NCI-H2196 treated with DMSO at 0.1 percent for 48 hours (cell line): ENCODE measurements around the gene OR10AG1.

ENCODE experiments used
- DNase-seq: peaks from one replicate; lab custom pipeline; 2025; ENCODE audit not compliant: unreplicated experiment; lab: John Stamatoyannopoulos, UW

OR10AG1 gene, protein sequence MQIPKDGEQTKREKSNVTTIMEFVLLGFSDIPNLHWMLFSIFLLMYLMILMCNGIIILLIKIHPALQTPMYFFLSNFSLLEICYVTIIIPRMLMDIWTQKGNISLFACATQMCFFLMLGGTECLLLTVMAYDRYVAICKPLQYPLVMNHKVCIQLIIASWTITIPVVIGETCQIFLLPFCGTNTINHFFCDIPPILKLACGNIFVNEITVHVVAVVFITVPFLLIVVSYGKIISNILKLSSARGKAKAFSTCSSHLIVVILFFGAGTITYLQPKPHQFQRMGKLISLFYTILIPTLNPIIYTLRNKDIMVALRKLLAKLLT

DNA sequence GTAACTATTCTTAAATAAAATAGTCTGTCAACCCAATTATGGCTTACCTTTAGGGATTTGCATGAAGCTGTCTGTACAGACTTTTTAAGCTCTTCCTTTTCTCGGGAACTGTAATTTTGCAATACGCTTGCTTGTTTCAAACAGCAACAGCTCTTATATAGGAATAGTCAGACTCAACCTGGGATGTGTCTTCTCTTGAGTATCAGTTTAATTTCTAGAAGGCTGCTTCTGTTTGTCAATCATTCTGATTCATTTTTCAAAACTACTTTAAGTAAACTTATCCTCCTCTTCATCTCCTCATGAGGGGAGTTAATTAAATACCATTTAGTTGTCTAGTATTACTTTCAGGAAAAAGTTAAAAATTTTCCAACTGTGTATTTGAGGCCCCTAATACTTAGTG lies at the start of gene OR10AG1:
OR10AG1 (minus strand) TSS at position 101 of the 400 bp plus-strand sequence; CDS start at position 63, 38 bp downstream.
- DNase-seq, result no peak

DNA sequence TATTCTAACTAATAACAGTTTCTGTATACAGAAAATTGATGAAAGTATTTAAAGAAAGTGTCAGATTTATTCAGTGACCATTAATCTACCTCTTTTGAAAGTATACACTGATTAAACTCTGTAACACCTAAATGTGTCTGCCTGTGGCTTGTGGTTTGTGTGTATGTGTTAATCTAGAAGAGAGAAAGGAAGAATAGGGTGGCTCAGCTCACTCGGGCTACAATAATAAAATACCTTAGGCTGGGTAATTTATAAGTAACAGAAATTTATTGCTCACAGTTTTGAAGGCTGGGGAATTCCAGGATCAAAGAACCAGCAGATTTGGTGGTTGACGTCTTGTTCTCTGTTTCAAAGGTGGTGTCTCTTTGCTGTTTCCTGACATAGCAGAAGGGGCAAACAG lies 44.1 kb upstream of the OR10AG1 start:
- DNase-seq, result no peak

DNA sequence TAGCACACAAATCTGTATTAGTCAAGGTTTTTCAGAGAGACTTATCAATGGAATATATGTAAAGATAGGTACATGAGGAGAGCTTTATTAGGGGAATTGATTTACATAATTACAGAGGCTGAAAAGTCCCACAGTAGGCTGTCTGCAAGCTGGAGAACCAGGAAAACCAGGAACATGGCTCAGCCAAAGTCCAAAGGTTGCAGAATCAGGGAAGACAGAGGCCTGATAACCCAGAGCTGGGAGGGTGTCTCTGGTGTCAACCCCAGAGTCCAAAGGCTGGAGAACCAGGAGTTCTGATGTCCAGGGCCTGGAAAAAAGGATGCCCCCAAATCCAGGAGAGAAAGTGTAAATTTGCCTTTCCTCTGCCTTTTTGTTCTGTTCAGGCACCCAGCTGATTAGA lies 41.0 kb upstream of the OR10AG1 start:
- no peak for DNase-seq

DNA sequence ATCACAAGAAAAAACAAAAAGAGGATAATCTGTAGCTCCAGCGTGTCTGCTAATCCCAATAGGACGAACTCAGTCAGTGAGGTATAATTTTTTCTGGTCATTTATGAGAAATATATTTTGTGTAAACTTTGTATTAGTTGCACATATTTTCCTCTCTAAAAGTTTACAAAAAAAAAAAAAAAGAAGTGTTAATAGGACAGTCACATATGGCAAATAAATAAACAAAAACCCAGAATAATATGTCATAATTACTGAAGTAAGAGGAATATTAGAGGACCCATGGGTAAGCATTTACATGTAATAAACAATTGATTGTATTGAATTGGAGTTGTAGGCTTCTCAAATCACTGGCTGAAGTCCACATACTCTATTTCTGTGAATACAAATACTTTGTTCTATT lies 24.8 kb upstream of the OR10AG1 start, which contains the start of gene OR5F1:
OR5F1 (minus strand) TSS at position 101 of the 400 bp plus-strand sequence; CDS start at position 101, 0 bp downstream.
- no peak for DNase-seq

DNA sequence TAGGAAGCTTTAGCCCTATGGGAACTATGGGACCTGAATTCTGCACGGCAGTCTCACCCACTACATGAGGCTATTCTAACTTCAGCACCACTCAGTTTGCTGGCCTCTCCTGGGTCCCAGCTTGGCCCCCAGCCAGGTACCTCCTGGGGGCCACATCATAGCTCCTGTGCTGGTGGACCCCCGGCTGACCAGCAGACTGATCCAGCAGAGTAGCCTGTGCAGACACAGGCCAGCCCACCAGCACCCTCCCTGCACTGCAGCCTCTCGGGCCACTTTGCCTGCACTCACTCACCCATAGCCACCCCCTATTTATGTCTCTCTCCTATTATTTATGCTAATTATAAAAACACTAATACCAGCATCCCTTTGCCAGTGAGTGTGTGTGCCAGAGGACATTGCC lies 1.2 kb upstream of the OR10AG1 start:
- DNase-seq, result no peak

DNA sequence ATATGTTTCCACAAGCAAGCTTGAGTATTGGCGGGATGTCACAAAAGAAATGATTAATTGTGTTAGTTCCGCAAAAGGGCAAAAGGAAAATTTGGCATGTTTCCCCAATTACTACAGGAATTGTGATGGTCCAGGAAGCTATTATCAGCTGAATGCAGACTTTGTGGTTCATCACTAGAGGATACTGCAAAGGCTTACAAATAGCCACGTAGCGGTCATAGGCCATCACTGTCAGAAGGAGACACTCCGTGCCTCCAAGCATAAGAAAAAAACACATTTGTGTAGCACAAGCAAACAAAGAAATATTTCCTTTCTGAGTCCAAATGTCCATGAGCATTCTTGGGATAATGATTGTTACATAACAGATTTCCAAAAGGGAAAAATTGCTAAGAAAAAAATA lies 1.8 kb downstream of the OR10AG1 start:
- DNase-seq, result no peak

DNA sequence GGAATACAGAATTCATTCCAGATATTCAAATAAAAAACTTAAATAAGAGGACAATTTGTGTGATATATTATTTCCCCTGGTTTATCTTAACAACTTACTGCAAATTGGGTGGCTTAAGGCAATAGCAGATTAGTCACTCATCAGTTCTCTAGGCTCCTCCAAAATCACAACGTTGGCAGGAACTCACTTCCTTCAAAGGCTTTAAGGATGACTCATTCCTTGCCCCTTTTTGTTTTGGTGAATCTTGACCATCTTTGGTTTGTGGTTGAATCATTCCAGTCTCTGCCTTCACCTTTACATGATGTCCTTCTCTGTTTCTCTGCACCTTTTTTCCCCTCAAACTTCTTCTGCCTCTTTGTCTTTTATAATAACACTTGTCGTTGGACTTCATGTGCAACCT lies 3.4 kb downstream of the OR10AG1 start:
- DNase-seq, result no peak

DNA sequence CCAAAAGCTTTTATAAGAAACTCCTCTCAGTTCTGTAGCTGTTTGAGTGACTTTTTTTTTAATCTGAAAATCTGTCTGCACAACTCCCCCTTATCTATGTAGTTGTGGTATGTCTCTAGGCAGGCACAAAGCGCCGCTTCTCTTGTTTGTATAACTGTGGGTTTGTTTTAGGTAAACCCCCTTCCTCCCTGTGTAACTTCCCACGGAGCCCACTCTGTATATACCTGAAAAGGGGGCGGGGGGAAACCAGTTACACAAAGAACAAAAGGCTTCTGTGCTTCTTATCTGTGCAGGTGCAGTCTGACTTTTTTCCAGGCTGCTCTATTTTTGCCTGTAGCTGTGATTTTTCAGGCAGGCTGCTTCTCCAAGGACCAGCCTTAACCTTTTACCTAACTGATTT lies 13.2 kb downstream of the OR10AG1 start:
- DNase-seq, result no peak

DNA sequence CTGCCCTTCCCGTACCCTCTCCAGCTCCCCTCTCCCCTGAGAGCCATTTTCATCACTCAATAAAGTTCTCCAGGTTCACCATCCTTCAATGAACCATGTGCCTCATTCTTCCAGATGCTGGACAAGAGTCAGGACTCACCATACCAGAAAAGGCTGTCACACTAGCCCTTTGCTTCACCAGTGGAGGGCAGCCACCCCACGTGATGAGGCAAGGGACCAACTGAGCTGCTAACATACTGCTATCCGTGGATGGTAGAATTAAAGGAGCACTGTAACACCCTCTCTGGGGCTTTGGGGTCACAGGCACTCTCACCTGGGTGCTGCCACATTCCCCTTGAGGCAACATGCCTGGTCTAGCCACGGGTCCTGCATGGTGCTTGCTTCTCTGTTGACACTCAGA lies 20.4 kb downstream of the OR10AG1 start:
- no peak for DNase-seq

DNA sequence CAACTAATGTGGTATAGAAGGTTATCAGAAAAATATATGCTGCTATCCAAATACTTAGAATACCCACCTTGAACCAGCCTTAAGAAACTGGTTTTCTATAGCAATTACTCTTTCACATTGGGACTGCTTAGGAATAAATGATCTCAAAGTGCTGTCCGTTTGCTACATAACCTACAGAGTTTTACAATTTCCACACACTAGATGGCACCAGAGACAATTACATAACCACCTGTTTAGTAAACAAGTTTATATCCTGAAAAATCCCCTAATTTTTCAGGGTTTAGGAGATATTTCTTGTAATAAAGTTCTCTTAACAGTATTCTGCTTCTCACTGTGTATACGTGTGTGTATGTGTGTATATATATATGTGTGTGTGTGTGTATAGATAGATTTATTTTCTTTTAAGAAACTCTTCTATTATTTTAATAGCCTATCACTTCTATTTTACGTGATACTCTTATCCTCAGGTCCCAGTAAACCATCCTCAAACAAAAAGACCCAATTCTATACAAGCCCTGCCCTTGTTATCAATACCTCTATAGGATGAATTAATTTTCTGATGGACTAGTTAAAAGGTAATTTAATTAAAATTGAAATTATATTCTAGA lies 26.9 kb downstream of the OR10AG1 start:
- DNase-seq, result no peak

DNA sequence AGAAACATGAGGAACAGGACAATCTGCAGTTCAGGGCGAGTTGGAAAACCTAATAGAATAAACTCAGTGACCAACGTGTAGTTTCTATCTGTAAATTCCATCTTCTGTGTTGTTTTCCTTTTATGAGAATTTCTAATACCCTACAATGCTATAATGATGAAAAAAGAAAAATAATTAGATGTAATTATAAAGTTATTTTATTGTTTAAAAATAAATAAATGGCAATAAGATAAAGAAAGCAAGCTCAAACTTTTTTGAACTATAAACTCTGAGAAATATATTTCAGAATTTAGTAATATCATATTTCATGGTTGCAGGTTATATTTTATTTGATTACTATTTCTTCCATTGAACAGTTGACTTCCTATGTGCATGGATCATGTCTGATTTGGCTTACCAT lies 33.4 kb downstream of the OR10AG1 start, which contains the start of gene OR5I1:
OR5I1 (minus strand) TSS at position 101 of the 400 bp plus-strand sequence; CDS start at position 101, 0 bp downstream.
- no peak for DNase-seq

DNA sequence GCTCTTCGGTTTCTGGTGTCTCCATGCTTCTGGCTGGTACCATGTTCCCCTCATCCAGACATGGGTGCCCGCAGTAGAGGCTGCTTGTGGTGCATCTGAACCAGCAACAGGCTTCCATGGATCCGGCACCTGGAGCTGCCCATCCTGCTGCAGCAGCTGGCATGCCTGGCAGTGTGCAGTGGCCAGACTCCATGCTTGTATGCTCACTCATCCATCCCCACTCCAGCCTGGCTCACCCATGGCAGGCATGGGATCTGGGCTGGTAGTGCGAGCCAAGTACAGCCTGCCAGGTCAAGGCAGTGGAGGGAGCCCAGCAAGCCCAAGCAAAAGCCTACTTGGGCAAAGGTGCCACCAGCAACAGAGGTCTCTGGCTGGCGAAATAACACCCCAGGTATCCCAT lies 49.2 kb downstream of the OR10AG1 start:
- DNase-seq, result no peak
